ENCODE measurements around the gene WWOX.

WWOX gene

DNA sequence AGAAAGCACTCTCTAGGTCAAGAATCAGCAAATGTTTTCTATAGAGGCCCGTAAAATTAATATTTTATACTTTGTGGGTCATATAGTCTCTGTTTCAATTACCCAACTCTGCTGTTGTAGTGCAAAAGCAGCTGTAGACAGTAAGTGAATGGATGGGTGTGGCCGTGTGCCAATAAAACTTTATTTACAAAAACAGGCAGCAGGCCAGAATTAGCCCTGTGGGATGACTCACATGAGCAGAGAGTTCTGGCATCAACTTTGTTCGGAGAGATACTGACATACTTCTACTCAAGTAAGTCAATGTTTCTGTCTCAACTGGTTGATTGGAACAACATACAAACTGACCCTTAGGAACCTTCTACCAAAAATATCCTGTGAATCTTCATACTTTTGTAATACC lies 884.9 kb downstream of the WWOX start:
- no peak for DNase-seq (ENCODE audit: low read depth, low spot score)

DNA sequence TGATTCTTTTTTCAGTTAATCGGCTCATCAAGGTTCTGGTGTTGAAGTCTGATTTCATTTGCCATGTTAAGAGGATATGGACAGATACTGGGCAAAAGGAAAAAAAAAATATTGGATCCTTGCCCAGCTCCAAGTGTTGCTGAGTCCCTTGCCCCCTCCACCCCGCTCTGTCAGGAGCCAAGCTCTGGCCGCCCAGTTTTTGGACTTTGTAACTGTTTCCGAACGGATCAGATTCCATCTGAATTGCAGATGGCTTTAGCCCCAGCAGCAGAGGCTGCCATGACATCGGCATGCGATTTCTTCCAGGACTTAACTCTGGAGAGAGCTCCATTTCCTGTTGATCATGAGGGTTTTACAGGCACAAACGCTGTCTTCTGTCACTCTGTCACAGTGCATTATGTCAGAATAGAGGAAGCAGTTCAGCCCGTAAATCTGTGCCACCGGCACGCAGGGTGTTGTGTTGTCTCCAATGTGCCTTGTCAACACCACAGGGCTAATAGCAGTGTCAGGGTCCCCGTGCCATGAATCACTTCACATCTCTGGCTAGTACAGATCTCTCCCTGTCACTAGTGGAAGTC lies 885.5 kb downstream of the WWOX start:
- DNase-seq (ENCODE audit: low read depth, low spot score) = no peak

DNA sequence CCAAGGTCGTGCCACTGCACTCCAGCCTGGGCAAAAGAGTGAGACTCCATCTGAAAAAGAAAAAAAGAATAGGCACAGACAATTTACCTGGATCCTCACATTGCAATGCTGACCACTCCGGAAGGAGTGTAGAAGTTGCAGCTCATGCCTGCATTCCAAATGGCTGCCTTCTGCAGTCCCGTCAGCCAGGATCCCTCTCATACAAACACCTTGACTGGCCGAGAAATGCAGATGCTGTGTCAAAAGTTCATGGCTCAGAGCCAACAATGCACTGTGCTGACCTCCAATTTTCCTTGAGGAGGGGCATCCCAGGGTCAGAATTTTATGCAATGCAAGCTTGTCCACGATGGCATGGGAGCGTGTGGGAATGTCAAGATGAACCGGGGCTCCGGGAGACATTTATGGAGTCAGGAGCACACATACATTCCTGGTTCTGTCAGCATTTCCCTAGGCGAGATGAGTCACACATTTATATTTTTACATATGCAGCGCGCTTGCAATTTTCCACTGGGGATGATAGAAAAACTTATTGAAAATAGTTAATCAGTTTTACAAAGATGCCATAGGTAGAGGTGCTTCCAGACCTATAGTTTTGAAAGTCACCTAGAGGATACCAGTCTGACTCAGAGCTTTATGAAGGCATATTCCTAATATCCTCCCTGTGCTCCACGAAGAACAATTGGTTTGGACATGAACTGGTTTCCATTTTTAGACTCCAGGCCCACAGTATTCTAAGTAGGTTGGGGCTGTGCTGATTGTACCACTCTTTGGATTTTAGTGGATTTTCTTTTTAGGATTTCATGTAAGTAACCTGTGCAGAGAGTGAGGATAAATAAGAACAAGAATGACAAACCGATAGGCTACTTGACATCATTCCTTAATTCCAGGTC lies 886.5 kb downstream of the WWOX start:
- DNase-seq (ENCODE audit: low read depth, low spot score) = no peak

DNA sequence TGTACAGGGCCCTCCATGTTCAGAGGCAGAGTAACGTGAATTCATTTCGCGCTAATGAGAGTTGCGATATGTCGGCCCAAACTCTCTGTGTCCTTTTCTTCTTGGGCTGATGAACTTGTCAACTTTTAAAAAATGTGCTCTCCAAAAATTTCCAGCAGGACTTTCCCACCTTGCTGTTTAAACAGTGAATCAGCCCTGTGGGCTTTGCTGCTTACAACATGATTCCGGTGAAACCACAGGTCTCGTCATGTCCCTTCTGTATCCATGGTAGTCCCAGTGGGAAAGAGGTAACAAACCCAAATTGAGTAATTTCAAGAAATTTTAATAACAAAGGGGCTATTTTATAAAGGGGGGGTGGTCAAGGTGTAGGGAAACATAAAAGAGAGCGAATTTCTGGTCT lies 888.2 kb downstream of the WWOX start:
- DNase-seq (ENCODE audit: low read depth, low spot score) = no peak

DNA sequence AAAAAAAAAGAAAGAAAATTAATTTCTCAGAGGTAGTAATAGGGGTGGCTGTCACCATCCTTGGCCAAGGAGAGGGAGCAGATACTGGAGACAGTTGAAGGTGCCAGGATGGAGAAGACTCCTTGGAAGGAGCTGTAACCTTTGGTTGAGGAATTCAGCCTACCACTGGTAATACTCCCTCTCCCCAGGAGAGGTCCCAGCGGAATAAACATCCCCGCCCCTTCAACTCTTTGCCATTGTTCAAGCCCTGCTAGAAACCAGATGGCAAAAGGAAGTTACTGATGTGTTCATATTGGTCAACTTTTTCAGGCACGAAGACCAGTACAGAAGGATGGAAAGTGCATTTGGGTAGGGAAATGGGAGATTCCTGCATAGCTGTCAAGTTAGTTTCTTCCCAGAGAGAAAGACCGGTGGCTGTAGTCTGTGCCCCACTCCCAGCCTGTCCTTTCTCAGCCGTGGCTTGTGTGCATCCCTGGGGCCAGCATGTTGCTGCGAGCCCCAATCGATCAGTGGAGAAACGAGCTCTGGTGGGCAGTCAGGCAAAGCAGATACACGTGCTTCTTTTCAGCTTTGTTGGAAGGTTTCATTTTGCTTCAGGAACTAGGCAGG lies 889.0 kb downstream of the WWOX start:
- no peak for DNase-seq (ENCODE audit: low read depth, low spot score)

DNA sequence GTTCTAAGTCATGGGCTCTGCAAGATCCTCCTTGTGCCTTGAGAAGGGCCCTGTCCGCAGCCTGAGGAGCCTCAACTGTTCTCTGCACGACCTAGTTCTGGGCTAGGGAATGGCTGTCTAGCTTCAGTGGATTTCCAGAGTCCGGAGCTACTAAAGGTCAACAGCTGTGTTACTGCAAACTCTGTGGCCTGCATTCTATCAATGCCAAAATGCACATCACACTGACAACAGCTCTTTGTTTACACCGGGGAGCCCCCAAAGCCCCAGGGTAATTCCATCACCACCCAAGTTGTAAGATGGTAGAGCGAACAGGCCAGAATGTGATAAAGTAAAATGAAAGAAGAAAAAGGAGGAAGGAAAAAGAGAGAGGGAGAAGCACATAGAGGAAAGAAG lies 890.9 kb downstream of the WWOX start:
- DNase-seq (ENCODE audit: low read depth, low spot score) = no peak

DNA sequence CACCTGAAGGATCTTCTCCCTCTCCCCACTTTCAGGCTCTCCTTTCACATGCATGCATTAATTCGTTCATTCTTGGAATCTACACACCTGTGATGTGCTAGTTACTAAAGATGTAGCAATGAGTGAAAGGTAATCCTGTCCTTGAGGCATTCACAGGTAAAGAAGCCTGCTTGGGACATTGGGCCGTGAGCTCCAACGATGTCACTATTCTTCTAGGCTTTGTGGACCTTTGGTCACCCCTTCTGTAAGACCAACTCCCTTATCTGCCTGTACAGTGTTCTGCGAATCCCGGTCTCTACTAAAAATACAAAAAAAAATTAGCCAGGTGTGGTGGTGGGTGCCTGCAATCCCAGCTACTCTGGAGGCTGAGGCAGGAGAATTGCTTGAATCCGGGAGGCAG lies 892.5 kb downstream of the WWOX start:
- no peak for DNase-seq (ENCODE audit: low read depth, low spot score)

DNA sequence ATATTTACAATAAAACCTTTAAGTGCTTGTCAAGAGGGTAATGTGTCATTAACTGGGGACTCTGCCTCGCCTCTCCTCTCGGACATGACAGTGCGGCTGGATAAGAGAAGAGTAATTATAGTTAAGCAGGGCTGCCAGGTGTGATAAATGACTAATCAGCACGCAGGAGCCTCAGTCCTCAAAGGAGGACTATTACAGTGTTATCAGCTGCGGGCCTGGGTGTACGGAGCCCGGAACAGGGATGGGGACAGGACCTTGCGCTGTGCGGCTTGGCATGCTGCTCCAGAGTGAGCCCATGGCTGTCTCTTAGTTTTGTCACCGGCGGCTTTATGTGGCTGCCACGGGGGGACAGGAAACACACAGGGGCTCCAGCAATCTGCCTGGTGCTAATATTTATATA lies 893.9 kb downstream of the WWOX start:
- no peak for DNase-seq (ENCODE audit: low read depth, low spot score)

DNA sequence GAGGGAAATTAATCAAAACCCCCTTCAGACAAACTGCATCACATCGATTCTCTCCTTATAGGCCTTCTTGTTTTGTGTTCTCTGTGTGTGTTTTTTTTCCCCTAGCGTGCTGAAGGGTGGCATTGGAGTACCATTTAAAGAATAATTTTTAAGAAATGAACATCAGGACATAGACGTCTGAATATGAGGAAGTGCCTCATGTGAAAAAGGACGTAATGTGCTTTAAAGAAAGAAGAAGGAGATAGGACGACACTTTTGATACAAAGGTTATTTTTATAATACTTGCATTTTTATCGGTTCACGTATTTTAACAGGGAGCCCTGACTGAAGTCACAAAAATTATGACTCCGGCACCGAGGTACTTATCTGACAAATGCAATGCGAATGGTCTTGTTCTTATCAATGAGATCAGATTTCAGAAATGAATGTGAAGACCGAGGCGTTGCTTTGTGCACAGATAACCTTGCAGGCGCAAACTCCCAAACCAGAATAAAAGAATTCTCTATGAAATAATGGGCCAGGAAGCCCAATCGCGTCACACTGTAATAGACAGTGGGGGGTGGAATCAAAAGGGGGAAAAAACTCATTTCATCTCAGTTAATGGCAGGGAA lies 894.8 kb downstream of the WWOX start:
- DNase-seq (ENCODE audit: low read depth, low spot score) = no peak

DNA sequence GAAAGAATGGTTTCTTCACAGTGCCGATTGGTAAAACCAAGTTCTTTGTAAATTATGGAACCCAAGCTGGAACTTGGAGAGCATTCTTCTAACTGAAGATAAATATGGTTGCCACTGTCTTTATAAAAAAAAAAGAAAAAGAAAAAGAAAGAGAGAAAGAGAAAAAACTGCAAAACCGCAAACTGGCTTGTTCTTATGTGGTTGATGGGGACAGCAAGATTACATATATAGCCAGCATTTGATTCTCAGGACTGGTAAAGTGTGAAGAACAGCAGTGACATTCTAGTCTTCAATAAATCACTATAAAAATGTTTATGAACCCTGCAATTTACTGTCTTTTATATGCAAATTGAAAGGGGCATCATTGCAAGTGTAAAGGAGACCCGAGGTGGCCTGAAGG lies 896.0 kb downstream of the WWOX start:
- DNase-seq (ENCODE audit: low read depth, low spot score) = no peak

DNA sequence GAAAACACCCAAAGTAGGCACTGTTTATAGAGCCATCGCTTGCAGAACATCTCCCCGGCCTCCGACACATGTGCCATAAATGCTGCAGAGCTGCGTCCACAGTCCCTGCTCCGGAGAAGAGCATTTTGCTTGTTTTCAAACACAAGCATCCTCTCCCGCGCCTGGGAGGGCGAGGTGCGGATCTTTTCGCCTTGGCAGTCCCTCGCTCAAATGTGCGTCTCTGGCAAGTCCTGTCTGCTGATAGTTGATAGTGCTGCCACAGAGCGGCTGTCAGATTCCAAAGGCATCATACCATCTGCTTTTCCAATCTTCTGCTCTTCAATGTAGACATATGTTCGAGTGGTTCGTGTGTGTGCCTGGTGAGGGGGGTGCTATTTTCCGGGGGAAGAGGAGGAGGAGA lies 897.3 kb downstream of the WWOX start:
- DNase-seq (ENCODE audit: low read depth, low spot score) = no peak

DNA sequence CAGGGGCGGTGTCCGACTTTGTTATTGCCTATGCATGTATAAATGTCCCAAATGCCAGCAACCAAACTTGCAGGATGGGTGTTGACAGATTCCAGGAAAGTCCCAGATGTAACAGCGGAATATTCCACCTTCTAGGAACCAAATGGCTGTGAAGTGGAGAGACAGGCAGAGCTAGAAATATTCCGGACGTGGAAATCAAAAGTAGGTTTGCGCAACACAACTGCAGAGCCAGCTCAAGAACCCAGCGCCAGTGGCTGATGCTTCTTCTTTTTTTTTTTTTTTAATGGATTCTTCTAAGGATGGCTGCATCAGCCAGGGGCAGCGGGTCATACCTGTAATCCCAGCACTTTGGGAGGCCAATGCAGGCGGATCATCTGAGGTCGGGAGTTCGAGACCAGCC lies 899.4 kb downstream of the WWOX start:
- no peak for DNase-seq (ENCODE audit: low read depth, low spot score)

DNA sequence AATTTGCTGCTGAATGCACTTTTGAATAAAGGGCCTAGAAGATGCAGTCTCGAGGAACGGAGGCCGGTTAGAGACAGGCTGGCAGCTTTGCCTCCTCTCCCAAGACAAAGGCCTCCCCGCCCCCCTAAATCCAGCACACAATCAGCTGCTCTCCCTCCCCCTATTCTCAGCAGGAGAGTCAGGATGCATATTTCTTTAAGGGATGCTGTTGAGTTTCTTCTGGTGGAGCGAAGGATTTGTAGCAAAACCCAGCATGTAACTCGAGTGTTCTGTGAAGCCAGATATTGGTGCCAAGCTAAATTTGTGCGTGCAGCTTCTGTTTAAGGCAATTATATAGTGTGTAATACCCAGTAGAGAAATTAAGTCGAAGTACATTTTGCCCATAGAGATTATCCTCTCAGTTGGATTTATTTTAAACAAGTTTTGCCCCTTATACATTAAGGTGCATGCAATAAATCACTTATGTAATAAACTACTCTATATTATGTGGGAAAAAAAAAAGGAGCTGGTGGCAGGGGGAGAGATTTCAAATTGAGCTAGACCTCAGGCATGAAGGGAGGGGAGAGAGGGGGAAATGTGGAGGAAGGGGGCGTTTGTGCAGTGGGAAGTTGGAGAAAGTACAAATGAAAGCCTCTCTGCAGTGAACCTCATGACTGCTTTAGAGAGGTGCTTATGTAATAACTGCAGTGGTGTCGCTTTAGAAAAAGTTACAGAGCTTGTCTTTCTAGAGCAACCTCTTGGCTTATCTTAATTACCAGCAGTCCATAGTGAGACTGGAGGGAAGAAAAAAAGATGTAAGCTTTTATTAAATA lies 901.9 kb downstream of the WWOX start:
- no peak for DNase-seq (ENCODE audit: low read depth, low spot score)

DNA sequence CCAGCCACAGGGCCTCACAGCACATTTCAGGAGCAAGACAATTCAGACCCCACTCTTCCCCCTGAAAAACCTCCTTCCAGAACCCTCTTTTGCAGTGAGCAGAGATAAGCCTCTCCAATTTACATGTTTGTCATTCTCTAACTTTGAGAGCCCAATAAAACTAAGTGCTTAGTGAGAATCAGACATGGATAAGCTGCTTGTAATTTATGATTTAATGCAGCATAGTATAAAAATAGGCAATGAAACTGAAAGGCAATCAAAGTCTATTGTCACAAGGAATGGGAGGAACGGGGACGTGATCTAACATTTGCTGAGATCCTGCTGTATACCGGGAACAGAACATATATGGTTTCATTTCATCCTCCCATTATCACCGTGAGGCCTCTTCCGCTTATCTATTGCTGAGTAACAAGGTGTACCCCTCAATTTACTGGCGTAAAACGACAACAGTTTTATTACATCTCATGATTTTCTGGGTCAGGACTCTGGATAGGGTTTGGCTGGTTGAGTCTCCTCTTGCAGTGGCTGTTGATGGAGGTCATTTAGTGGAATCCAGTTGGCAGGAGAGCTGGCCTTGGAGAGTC lies 903.7 kb downstream of the WWOX start:
- no peak for DNase-seq (ENCODE audit: low read depth, low spot score)

DNA sequence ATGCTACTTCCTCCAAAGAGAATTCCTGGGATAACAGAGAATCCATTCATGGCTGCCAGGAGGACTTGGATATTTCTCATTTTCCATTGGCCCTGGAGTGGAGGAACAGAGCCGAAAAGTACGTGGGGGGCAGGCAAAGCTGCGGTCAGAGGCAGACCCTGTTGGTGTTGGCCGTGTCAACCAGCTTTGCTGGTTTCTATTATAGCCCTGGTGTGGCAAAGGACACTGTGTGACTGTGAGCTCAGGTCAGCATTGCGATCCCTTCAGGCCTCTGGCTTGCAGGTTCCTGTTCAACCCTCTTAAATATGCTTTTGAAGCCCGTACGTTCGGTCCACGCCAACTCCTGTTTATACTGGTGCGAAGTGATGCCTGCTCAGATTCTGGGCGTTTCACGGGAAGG lies 904.9 kb downstream of the WWOX start:
- no peak for DNase-seq (ENCODE audit: low read depth, low spot score)

DNA sequence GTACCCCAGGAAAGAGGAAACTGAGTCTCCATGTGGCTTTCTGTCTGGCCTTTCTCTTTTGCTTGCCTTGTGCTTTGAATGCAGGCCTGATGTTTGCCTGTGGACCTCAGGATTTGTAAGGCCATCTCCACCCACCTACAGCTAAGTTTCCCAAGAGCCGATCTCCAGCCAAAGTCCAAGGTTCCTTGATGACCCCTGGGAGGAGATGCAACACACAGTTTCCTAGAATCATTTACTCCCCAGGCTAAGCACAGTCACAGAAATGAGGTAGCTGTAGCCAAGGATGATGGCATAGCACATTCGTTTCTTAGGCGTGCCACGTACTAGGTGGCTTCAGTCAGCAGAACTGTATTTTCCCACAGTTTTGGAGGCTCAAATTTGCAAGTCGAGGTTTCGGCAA lies 905.6 kb downstream of the WWOX start:
- no peak for DNase-seq (ENCODE audit: low read depth, low spot score)

DNA sequence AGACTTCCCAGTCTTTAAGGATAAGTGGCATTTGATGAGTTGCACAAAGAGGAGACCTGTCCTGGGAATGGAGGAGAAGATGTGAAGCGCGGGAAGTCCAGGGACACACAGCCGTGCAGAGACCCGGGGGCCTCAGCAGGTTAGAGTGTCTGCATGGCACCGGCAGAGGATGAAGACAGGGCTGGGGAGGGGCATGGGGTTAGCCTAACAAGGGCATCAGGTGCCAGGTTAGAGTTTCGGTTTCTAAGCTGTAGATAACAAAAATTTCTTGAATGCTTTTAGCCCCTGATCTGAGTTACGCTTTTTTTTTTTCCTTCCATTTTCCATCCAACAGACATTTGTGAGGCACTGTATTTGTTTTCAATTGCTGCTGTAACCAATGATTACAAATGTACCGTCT lies 906.8 kb downstream of the WWOX start:
- DNase-seq (ENCODE audit: low read depth, low spot score) = no peak

DNA sequence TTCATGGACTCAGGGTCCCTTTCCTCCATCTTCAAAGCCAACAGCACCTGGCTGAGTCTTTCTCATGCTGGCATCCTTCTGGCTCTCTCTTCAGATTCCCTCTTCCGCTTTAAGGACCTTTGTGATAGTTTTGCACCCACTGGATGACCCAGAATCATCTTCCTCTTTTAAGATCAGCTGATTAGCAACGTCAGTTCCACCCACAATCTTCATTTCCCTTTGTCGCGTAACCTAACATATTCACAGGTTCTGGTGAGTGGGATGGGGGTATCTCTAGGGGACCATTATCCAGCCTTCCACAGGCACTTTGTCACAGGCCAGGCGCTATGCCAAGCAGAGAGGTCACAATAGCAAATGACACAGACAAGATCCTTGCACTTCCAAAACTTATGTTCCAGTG lies 907.3 kb downstream of the WWOX start:
- DNase-seq (ENCODE audit: low read depth, low spot score) = no peak

DNA sequence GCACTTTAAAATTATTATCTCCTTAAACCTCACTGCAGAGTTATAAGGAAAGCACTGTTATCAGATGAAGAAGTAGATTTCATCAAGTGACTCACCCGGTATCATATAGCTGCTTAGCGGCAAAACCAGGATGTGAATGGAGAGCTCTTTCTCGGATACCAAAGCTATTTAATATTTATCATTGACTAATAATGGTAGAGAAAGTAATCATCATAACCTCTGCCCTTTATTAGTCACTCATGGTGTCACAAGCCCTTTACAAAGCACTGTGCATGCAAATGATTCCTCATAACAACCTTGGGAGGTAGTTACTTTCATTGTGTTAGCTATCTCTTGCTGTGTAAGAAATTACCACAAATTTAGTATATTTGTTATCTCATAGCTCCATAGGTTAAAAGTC lies 908.2 kb downstream of the WWOX start:
- DNase-seq (ENCODE audit: low read depth, low spot score) = no peak

DNA sequence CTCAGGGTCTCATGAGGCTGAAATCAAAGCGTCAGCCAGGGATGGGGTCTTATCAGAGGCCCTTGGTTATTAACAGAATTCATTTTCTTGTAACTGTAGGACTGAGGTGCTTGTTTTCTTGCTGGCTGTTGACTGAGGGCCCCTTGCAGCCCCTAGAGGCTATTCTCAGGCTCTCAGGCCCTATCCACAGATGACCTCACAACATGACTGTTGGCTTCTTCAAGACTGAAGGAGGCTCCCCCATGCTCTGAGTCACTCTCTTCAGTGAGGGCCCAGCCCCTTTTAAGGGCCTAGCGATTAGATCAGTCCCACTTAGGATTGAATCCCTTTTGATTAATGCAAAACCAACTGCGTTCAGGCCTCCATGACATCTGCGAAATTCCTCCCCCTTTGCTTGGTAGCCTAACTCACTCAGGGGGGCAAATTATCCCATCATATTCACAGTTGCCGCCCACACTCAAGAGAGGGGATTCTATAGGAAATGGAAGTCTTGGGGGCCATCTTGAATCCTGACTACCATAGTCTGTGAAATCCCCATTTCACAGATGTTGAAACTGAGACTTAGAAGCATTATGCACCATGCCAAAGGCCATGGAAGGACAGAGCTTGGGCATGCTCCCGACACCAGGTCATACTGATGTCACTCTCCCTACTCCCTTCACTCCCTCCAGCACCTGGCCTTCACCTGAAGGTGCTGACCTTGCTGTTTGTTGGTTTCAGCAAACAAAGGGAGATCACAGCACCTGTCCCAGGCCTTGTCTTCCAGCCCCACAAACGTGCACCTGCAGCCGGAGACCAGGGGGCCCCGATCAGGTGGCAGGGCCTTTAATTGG lies 908.8 kb downstream of the WWOX start:
- no peak for DNase-seq (ENCODE audit: low read depth, low spot score)

DNA sequence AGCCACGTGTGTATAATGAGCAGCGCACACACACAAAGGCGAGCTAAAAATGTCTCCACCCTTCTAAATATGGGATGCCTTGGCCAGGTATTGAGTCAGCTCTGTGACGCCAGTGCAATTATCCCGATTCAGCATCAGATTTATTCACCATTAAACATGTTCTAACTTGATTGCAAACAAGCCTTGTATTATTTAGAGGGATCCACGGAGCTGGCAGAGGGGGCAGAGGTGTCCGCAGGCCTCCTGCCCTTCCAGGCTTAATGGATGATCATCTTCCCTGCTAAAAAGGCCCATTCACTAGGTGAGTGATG lies 909.4 kb downstream of the WWOX start:
- no peak for DNase-seq (ENCODE audit: low read depth, low spot score)
